ENCODE data around the gene CBX8.
A peak's percentile ranks its signal among the peaks of the same experiment; 100 is the strongest.

- TF ChIP-seq ZNF280B (CRISPR knock-in tag; IDR thresholded peaks at IDR 0.05; ENCODE audit: borderline replicate concordance) (no peak; the same call in 1 of the 2 replicates), ZNF224 (CRISPR knock-in tag; IDR thresholded peaks at IDR 0.05) (no peak), POLR2AphosphoS5 (IDR thresholded peaks at IDR 0.05; ENCODE audit: low read depth, low read length) (no peak), CTCF (CRISPR knock-in tag; IDR thresholded peaks at IDR 0.05) (0 out of 2 replicates have a peak, but pooled peaks have one; percentile 34), FOXK2 (IDR thresholded peaks at IDR 0.05) (no peak), SMARCC2 (IDR thresholded peaks at IDR 0.05) (no peak), NBN (conservative IDR thresholded peaks at IDR 0.05) (no peak)
Observed at GRCh38 chr17:79801156-79802038, 4.5 kb upstream of the CBX8 start.

Measured in HepG2 (cell line).